IPS DF 4.7 (cell line): Measurements from ENCODE around the gene DCLRE1B.

Source experiments
- DNase-seq: peaks from one replicate; pipeline ENCODE4 v3.0.0-alpha.2; 2013; ENCODE audit warnings: low spot score; ENCODE audit errors: extremely low read depth

The DCLRE1B gene

GRCh38 chr1:113886417-113887401 lies 18.4 kb upstream of the DCLRE1B start:
- no peak for DNase-seq

GRCh38 chr1:113887402-113888175 lies 17.5 kb upstream of the DCLRE1B start, which contains the start of gene BCL2L15:
TSS of gene BCL2L15 (minus strand) at chr1:113887581. CDS start at chr1:113887375, 206 bp downstream.
- DNase-seq: no peak

GRCh38 chr1:113890816-113891215 lies 14.3 kb upstream of the DCLRE1B start:
- DNase-seq: no peak

GRCh38 chr1:113891631-113892220 lies 13.4 kb upstream of the DCLRE1B start:
- no peak for DNase-seq

- DNase-seq: no peak
Observed at GRCh38 chr1:113893267-113893666, 11.9 kb upstream of the DCLRE1B start.

GRCh38 chr1:113895098-113895497 lies 10.0 kb upstream of the DCLRE1B start:
- no peak for DNase-seq

- DNase-seq: no peak
Observed at GRCh38 chr1:113895961-113896360, 9.2 kb upstream of the DCLRE1B start.

- no peak for DNase-seq
Observed at GRCh38 chr1:113898241-113898814, 6.8 kb upstream of the DCLRE1B start.

GRCh38 chr1:113899111-113899510 lies 6.0 kb upstream of the DCLRE1B start:
- DNase-seq: no peak

GRCh38 chr1:113901191-113901590 lies 3.9 kb upstream of the DCLRE1B start:
- no peak for DNase-seq

- no peak for DNase-seq
Observed at GRCh38 chr1:113903501-113904292, 1.4 kb upstream of the DCLRE1B start.

GRCh38 chr1:113904293-113904673 lies 843 bp upstream of the DCLRE1B start:
- no peak for DNase-seq

GRCh38 chr1:113905435-113905861 lies 322 bp downstream of the DCLRE1B start:
- no peak for DNase-seq

- no peak for DNase-seq
Observed at GRCh38 chr1:113912594-113913311, 7.6 kb downstream of the DCLRE1B start.

GRCh38 chr1:113913312-113913668 lies 8.2 kb downstream of the DCLRE1B start:
- DNase-seq: no peak

GRCh38 chr1:113913887-113914664 lies 8.9 kb downstream of the DCLRE1B start:
- no peak for DNase-seq

- DNase-seq: no peak
Observed at GRCh38 chr1:113916974-113917373, 11.8 kb downstream of the DCLRE1B start.

GRCh38 chr1:113917400-113918082 lies 12.4 kb downstream of the DCLRE1B start:
- no peak for DNase-seq

GRCh38 chr1:113918243-113918642 lies 13.1 kb downstream of the DCLRE1B start:
- no peak for DNase-seq
